ENCODE data around the gene KRTCAP3.

KRTCAP3 gene, protein sequence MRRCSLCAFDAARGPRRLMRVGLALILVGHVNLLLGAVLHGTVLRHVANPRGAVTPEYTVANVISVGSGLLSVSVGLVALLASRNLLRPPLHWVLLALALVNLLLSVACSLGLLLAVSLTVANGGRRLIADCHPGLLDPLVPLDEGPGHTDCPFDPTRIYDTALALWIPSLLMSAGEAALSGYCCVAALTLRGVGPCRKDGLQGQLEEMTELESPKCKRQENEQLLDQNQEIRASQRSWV

DNA sequence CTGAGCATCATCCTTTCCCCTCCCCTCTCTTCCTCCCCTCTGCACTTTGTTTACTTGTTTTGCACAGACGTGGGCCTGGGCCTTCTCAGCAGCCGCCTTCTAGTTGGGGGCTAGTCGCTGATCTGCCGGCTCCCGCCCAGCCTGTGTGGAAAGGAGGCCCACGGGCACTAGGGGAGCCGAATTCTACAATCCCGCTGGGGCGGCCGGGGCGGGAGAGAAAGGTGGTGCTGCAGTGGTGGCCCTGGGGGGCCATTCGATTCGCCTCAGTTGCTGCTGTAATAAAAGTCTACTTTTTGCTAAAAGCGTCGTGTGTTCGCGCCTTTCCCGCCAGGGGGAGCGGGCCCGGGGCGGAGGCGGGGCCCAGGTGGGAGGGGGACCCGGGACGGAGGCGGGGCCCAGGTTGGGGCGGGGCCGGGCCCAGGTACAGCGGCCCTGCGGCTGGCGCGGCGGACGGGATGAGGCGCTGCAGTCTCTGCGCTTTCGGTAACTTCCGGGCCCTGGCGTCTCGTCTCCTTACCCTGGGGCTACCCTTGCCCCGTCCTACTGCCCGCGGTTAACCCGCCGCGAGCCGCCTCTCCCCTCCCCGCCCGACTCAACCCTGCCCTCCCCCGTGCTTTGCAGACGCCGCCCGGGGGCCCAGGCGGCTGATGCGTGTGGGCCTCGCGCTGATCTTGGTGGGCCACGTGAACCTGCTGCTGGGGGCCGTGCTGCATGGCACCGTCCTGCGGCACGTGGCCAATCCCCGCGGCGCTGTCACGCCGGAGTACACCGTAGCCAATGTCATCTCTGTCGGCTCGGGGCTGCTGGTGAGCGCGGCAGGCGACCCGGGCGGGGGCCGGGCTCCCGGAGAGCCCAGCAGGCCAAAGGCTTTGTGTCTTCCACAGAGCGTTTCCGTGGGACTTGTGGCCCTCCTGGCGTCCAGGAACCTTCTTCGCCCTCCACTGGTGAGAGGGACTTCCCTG is at the start of gene KRTCAP3:
Gene KRTCAP3, plus strand, starts transcription at position 424 of the 962 bp plus-strand sequence. Its CDS starts 32 bp downstream, at position 456.
- Histone ChIP-seq H3K4me1 (ENCODE audit: control insufficient read depth in 1 of 2, insufficient read depth in 1 of 2, low read depth in 1 of 2, low read length in 1 of 2) (peaks cover 0 to 3% of the 10 kb centered on the region in 2 experiments), H3K9me3 (no peaks in the 10 kb centered on the region), H3K4me3 (ENCODE audit: low read depth in 1 of 2, low read length in 1 of 2) (no peak within 1 kb of the TSS), H3K27me3 (no peaks in the 10 kb centered on the region), H3K36me3 (peaks cover 76% of the 10 kb centered on the region), H3K27ac (peak within 1 kb of the TSS; percentile 13)
- TF ChIP-seq, protein P1, sequence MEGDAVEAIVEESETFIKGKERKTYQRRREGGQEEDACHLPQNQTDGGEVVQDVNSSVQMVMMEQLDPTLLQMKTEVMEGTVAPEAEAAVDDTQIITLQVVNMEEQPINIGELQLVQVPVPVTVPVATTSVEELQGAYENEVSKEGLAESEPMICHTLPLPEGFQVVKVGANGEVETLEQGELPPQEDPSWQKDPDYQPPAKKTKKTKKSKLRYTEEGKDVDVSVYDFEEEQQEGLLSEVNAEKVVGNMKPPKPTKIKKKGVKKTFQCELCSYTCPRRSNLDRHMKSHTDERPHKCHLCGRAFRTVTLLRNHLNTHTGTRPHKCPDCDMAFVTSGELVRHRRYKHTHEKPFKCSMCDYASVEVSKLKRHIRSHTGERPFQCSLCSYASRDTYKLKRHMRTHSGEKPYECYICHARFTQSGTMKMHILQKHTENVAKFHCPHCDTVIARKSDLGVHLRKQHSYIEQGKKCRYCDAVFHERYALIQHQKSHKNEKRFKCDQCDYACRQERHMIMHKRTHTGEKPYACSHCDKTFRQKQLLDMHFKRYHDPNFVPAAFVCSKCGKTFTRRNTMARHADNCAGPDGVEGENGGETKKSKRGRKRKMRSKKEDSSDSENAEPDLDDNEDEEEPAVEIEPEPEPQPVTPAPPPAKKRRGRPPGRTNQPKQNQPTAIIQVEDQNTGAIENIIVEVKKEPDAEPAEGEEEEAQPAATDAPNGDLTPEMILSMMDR (IDR thresholded peaks at IDR 0.05), result no peak

DNA sequence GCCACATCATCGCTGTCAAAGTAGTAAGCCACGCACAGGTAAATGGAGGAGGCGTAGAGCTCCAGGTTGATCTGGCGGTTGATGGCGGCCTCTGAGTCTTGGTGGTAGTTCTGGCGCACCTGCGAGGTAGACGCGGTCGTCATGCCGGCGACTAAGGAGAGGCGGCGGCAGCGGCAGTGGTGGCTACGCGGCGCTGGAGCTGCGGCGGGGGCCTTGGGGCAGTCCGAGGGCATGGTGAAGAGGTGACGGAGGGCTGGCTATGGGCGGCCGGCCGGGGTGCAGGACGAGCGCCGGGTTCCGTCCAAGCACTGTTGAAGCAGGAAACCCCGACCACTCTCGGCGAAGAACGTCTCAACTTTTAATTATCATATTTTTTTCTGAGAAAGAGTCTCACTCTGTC is 49.0 kb upstream of the KRTCAP3 start:
- TF ChIP-seq, protein P1 (IDR thresholded peaks at IDR 0.05), result no peak
- no peak overlapping the region for H3K27ac ChIP-seq
- no peak overlapping the region for H3K4me3 ChIP-seq (ENCODE audit: low read depth in 1 of 2, low read length in 1 of 2)
- no peaks in the 10 kb centered on the region for H3K27me3 ChIP-seq
- H3K4me1 ChIP-seq (ENCODE audit: control insufficient read depth in 1 of 2, insufficient read depth in 1 of 2, low read depth in 1 of 2, low read length in 1 of 2), result no peaks in the 10 kb centered on the region
- peaks cover 8% of the 10 kb centered on the region for H3K36me3 ChIP-seq
- H3K9me3 ChIP-seq, result no peaks in the 10 kb centered on the region

DNA sequence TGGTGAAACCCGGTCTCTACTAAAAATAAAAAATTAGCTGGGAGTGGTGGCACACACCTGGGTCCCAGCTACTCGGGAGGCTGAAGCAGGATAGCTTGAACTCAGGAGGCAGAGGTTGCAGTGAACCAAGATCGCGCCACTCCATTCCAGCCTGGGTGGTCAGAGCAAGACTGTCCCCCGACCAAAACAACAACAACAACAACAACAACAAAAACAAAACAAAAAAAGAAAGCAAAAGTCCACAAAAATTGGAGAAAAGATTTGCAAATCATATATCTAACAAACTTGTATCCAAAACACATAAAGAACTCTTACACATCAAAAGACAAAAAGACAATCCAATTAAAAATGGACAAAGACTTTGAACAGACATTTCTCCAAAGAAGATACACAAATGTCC is 43.2 kb upstream of the KRTCAP3 start:
- H3K27ac ChIP-seq, result no peak overlapping the region
- TF ChIP-seq, protein P1 (IDR thresholded peaks at IDR 0.05), result no peak
- no peaks in the 10 kb centered on the region for H3K27me3 ChIP-seq
- H3K4me3 ChIP-seq (ENCODE audit: low read depth in 1 of 2, low read length in 1 of 2), result no peak overlapping the region
- H3K36me3 ChIP-seq, result no peaks in the 10 kb centered on the region
- no peaks in the 10 kb centered on the region for H3K9me3 ChIP-seq
- H3K4me1 ChIP-seq (ENCODE audit: control insufficient read depth in 1 of 2, insufficient read depth in 1 of 2, low read depth in 1 of 2, low read length in 1 of 2), result no peaks in the 10 kb centered on the region

DNA sequence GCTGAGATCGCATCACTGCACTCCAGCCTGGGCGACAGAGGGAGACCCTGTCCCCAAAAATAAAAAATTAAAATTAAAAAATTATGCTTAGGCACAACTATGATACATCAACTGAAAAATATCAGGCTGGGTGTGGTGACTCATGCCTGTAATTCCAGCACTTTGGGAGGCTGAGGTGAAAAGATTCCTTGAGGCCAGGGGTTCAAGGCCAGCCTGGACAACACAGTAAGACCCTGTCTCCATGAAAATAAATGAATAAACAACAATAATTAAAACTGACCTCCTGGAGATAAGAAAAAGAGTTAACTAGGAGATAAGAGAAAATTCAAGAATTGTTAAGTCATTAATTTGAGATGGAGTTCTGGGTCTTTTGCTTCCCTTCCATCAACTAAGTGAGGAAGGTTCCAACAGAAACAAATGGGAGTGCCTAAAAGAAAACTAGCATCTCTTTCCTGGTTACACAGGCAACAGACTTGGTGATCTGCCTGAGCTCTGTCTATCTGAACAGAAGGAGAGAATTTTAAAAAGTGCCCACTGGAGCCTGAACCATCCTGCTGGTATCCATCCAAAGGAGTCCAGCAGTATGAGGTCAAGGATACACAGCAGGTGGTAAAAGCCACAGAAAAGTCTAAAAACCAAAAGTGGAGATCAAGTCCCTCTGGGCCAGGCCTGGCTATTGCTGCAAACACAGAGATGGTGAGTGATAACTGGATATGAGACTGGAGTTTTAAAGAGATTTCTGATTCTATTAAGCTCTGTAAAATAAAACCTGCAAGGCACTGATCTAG is 41.6 kb upstream of the KRTCAP3 start:
- Histone ChIP-seq H3K4me1 (ENCODE audit: control insufficient read depth in 1 of 2, insufficient read depth in 1 of 2, low read depth in 1 of 2, low read length in 1 of 2) (no peaks in the 10 kb centered on the region), H3K9me3 (no peaks in the 10 kb centered on the region), H3K36me3 (no peaks in the 10 kb centered on the region), H3K27ac (no peak overlapping the region), H3K27me3 (no peaks in the 10 kb centered on the region), H3K4me3 (ENCODE audit: low read depth in 1 of 2, low read length in 1 of 2) (no peak overlapping the region)
- TF ChIP-seq, protein P1 (IDR thresholded peaks at IDR 0.05), result no peak

DNA sequence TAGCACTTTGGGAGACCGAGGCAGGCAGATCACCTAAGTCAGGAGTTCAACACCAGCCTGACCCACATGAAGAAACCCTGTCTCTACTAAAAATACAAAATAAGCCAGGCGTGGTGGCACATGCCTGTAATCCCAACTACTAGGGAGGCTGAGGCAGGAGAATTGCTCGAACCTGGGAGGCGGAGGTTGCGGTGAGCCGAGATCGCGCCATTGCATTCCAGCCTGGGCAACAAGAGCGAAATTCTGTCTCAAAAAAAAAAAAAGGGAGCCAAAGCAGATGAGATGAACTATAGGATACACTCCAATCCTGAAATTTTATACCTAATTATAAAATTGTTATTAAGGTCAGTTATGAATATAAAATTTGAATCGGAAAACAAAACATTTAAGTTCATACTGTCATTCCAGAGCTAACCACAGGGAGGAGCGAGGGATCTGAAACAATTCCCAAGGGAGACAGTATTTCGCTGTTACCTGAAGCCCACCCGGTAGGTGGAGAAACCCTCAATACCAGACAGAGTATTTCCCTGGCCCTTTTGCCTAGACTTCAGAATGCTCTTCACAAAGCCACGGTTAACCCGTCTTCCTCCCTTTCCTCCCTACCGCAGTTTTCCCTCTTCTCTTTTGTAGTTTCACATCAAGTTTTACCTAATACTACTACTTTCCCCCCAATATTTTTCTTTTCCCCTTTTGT is 34.2 kb upstream of the KRTCAP3 start:
- H3K27me3 ChIP-seq, result peaks cover 5% of the 10 kb centered on the region
- TF ChIP-seq, protein P1 (IDR thresholded peaks at IDR 0.05), result peak; percentile 28
- H3K27ac ChIP-seq, result peak overlapping the region; percentile 88
- H3K4me1 ChIP-seq (ENCODE audit: control insufficient read depth in 1 of 2, insufficient read depth in 1 of 2, low read depth in 1 of 2, low read length in 1 of 2), result peaks cover 21 to 22% of the 10 kb centered on the region in 2 experiments
- no peaks in the 10 kb centered on the region for H3K9me3 ChIP-seq
- H3K36me3 ChIP-seq, result no peaks in the 10 kb centered on the region
- H3K4me3 ChIP-seq (ENCODE audit: low read depth in 1 of 2, low read length in 1 of 2), result peak overlapping the region; percentile 78 to 99
